ENCODE measurements around the gene IGFL2. TPM values are rescaled to one million over a fixed set of nuclear protein-coding genes. Genes with fewer than 3 reads are reported as not detected.

IGFL2 gene
- total RNA-seq, 1 experiment from 2014 or later = 64.7 TPM

DNA sequence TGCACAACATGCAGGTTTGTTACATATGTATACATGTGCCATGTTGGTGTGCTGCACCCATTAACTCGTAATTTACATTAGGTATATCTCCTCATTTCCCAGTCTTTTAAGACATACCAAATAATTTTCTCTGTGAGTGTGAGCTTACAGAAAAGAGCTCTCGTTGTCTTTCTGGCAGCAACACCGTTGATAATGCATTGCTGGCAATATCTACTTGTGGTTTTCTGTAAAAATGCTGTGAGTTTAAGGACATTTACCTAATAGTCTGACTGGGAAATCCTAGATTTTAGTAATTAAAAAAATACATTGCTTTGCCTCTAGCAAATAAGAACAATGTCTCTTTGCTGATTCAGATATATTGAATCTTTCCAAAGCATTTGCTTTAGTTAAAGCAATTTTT lies 31.9 kb upstream of the IGFL2 start:
- Histone ChIP-seq H3K36me3 (ENCODE audit: control insufficient read depth, insufficient read depth, low read length) (no peaks in the 10 kb centered on the region), H3K27me3 (replicated peaks; ENCODE audit: control insufficient read depth, insufficient read depth, low read length) (no peaks in the 10 kb centered on the region), H3K9me3 (no peaks in the 10 kb centered on the region), H3K4me1 (no peaks in the 10 kb centered on the region), H3K4me3 (ENCODE audit: low read depth, low read length) (no peak overlapping the region)
- Mint-ChIP-seq H3K27me3 (ENCODE audit: insufficient read depth, unreplicated experiment) (no peaks in the 10 kb centered on the region), H3K4me1 (ENCODE audit: low read depth, unreplicated experiment) (no peaks in the 10 kb centered on the region), H3K9me3 (ENCODE audit: unreplicated experiment) (no peaks in the 10 kb centered on the region), H3K27ac (ENCODE audit: unreplicated experiment) (no peak overlapping the region), H3K4me3 (ENCODE audit: unreplicated experiment) (no peak overlapping the region), H3K36me3 (ENCODE audit: insufficient read depth, unreplicated experiment) (no peaks in the 10 kb centered on the region)
- no TSS peak for BruUV-seq (replicated peaks)
- no peak for DNase-seq
- POLR2A ChIA-PET = no interaction called here
- CTCF ChIA-PET = no interaction called here
- TF ChIP-seq, protein P1, sequence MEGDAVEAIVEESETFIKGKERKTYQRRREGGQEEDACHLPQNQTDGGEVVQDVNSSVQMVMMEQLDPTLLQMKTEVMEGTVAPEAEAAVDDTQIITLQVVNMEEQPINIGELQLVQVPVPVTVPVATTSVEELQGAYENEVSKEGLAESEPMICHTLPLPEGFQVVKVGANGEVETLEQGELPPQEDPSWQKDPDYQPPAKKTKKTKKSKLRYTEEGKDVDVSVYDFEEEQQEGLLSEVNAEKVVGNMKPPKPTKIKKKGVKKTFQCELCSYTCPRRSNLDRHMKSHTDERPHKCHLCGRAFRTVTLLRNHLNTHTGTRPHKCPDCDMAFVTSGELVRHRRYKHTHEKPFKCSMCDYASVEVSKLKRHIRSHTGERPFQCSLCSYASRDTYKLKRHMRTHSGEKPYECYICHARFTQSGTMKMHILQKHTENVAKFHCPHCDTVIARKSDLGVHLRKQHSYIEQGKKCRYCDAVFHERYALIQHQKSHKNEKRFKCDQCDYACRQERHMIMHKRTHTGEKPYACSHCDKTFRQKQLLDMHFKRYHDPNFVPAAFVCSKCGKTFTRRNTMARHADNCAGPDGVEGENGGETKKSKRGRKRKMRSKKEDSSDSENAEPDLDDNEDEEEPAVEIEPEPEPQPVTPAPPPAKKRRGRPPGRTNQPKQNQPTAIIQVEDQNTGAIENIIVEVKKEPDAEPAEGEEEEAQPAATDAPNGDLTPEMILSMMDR (IDR thresholded peaks at IDR 0.05; ENCODE audit: insufficient read depth in 1 of 2, low read depth in 1 of 2, low read length in 1 of 2, severe bottlenecking in 1 of 2, unreplicated experiment in 1 of 2) = no peak
- intact Hi-C loops (cut with micrococcal nuclease; ENCODE audit: unreplicated experiment) = no loop called here

DNA sequence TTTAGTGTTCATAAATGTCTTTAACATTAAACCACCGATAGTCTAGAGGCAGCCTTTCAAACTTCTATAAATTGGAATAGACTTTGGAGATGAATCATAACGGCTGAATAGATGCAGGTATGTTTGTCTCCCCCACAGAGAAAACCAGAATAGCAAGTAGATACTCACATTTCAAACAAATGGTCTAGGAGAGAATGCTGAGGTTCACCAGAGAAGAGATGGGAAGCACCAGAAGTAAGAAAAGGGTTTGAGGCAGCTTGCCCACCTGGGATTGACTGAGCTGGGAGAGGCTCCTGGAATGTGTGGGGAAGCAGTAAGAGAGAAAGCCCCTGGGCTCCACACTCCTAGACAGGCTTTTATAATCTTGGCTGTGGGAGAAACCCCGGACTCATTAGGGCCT lies 29.9 kb upstream of the IGFL2 start:
- H3K9me3 ChIP-seq = no peaks in the 10 kb centered on the region
- H3K4me3 Mint-ChIP-seq (ENCODE audit: unreplicated experiment) = no peak overlapping the region
- H3K27me3 ChIP-seq (replicated peaks; ENCODE audit: control insufficient read depth, insufficient read depth, low read length) = no peaks in the 10 kb centered on the region
- H3K27me3 Mint-ChIP-seq (ENCODE audit: insufficient read depth, unreplicated experiment) = no peaks in the 10 kb centered on the region
- H3K36me3 ChIP-seq (ENCODE audit: control insufficient read depth, insufficient read depth, low read length) = no peaks in the 10 kb centered on the region
- H3K36me3 Mint-ChIP-seq (ENCODE audit: insufficient read depth, unreplicated experiment) = no peaks in the 10 kb centered on the region
- no peaks in the 10 kb centered on the region for H3K4me1 ChIP-seq
- H3K27ac Mint-ChIP-seq (ENCODE audit: unreplicated experiment) = no peak overlapping the region
- no TSS peak for BruUV-seq (replicated peaks)
- DNase-seq = no peak
- H3K4me3 ChIP-seq (ENCODE audit: low read depth, low read length) = no peak overlapping the region
- no peaks in the 10 kb centered on the region for H3K9me3 Mint-ChIP-seq (ENCODE audit: unreplicated experiment)
- ChIA-PET POLR2A (no interaction called here), CTCF (no interaction called here)
- intact Hi-C loops (cut with micrococcal nuclease; ENCODE audit: unreplicated experiment) = no loop called here
- peaks cover 6% of the 10 kb centered on the region for H3K4me1 Mint-ChIP-seq (ENCODE audit: low read depth, unreplicated experiment)
- TF ChIP-seq, protein P1 (IDR thresholded peaks at IDR 0.05; ENCODE audit: insufficient read depth in 1 of 2, low read depth in 1 of 2, low read length in 1 of 2, severe bottlenecking in 1 of 2, unreplicated experiment in 1 of 2) = no peak

DNA sequence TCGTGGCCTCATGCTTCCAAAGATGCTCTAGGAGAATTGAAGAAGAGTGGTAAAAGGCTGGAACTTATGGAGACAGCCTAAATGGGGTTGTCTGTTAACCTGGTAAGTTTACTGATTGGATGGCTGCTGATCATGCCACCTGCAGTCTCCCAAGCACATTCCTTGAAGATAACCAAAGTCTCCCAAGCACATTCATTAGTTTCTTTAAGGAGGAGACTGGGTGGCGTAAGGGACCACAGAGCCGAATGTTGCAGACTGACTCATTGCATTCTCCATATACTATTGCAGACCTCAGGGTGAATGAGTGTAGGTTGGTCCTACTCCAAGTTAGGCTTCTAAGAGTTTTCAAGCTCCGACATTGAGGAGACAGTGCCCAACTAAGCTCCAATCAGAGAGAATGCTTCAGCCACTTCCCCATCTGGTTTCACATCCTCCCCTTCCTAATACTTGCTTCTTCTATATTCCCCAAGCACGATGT lies 23.4 kb upstream of the IGFL2 start, which contains the start of gene IGFL3:
Gene IGFL3, minus strand, starts transcription at position 51 of the 478 bp plus-strand sequence. Its CDS starts 39 bp downstream, at position 12.
- Histone ChIP-seq H3K4me3 (ENCODE audit: low read depth, low read length) (no peak within 1 kb of the TSS), H3K4me1 (no peaks in the 10 kb centered on the region), H3K27me3 (replicated peaks; ENCODE audit: control insufficient read depth, insufficient read depth, low read length) (no peaks in the 10 kb centered on the region), H3K9me3 (no peaks in the 10 kb centered on the region), H3K36me3 (ENCODE audit: control insufficient read depth, insufficient read depth, low read length) (no peaks in the 10 kb centered on the region)
- H3K36me3 Mint-ChIP-seq (ENCODE audit: insufficient read depth, unreplicated experiment) = no peaks in the 10 kb centered on the region
- H3K4me3 Mint-ChIP-seq (ENCODE audit: unreplicated experiment) = no peak within 1 kb of the TSS
- intact Hi-C loops (cut with micrococcal nuclease; ENCODE audit: unreplicated experiment) = no loop called here
- H3K27ac Mint-ChIP-seq (ENCODE audit: unreplicated experiment) = no peak within 1 kb of the TSS
- H3K4me1 Mint-ChIP-seq (ENCODE audit: low read depth, unreplicated experiment) = peaks cover 6% of the 10 kb centered on the region
- H3K27me3 Mint-ChIP-seq (ENCODE audit: insufficient read depth, unreplicated experiment) = no peaks in the 10 kb centered on the region
- DNase-seq = no peak
- ChIA-PET POLR2A (no interaction called here), CTCF (no interaction called here)
- TF ChIP-seq, protein P1 (IDR thresholded peaks at IDR 0.05; ENCODE audit: insufficient read depth in 1 of 2, low read depth in 1 of 2, low read length in 1 of 2, severe bottlenecking in 1 of 2, unreplicated experiment in 1 of 2) = no peak
- H3K9me3 Mint-ChIP-seq (ENCODE audit: unreplicated experiment) = peaks cover 9% of the 10 kb centered on the region
- BruUV-seq (replicated peaks) = no TSS peak

Measured in Caco-2 (cell line).